Stimulated activated naive CD4-positive, alpha-beta T cell treated with Interleukin-2 at 50 U/mL for 16 hours (primary cell): Measurements from ENCODE around the gene BCAR3.
"Not testable (repeated sequence)": the region's sequence is repeated elsewhere in the genome, so short reads cannot be mapped to it uniquely, and the experiment has no call there.

Experiments used
- DNase-seq: peaks from one replicate; lab custom pipeline; 2025; lab: John Stamatoyannopoulos, UW

BCAR3 gene

GRCh38 chr1:93669369-93669768, 12.3 kb downstream of the BCAR3 start:
- no peak for DNase-seq

DNA sequence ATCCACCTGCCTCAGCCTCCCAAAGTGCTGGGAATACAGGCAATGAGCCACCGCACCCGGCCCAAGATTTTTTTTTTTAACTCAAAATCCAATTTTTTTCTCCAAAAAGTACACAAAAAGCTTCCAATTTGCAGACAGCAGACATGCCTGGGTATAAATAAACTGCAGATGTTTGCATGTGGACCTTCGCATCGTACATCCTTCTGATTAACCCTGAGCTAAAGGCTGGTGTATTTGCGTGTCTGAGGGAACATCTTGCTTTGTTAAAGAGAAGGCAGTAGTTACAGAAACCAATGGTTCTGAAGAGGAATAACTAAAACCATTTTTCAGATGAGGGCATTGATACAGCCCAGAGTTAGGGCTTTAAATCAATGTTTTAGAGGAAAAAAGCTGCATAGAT, 12.7 kb downstream of the BCAR3 start:
- no peak for DNase-seq

GRCh38 chr1:93668121-93668520, 13.5 kb downstream of the BCAR3 start:
- DNase-seq, result no peak

DNA sequence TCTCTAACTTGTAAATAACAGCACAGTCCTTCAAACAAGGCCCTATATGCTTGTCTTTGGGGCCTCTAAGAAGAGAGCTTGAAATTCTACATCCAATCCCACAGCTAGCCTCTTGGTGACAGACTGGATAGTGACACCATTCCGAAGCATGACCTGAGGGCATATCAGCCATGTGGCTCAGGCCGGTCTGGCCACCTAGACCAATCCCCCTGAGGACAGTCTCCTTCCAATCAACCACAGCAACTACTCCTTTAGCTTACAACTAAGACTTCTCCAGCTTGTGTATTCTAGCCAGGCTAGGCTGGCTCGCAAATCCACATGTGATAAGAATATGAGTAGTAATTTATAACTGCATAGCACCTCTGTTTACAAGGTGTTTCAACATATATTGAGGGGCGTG, 14.0 kb downstream of the BCAR3 start:
- no peak for DNase-seq

- DNase-seq, result no peak
Observed at GRCh38 chr1:93666613-93667384, 14.8 kb downstream of the BCAR3 start.

GRCh38 chr1:93665015-93665414, 16.6 kb downstream of the BCAR3 start:
- DNase-seq, result no peak

DNA sequence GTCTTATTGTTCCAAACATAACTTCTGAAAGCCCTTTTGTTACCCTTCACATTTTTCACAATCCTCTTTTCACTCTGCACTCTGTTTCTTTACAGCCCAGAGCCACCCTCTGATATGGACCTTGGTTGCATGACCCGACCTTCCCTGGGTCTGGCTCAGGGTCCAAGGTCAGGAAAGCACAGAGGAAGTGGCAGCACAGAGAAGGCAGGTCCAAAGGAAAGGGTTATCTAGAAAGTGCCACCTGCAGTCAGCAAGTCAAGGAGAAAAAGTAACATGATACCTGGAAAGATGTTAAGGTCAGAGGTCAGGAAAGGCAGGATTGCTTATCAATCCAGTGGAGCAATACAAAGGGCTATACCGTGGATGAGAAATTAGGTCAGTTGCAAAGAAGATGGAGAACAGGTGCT, 18.4 kb downstream of the BCAR3 start:
- DNase-seq, result no peak

- no peak for DNase-seq
Observed at GRCh38 chr1:93662481-93663207, 19.0 kb downstream of the BCAR3 start.

- DNase-seq, result no peak
Observed at GRCh38 chr1:93661829-93662474, 19.7 kb downstream of the BCAR3 start.

DNA sequence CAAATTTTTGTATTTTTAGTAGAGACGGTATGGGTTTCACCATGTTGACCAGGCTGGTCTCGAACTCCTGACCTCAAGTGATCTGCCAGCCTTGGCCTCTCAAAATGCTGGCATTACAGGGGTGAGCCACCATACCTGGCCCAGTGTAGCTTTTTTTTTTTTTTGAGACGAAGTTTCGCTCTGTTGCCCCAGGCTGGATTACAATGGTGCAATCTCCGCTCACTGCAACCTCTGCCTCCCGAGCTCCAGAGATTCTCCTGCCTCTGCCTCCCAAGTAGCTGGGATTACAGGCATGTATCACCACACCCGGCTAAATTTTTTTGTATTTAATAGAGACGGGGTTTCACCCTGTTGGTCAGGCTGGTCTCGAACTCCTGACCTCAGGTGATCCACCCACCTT, 20.3 kb downstream of the BCAR3 start:
- not testable (repeated sequence) for DNase-seq

DNA sequence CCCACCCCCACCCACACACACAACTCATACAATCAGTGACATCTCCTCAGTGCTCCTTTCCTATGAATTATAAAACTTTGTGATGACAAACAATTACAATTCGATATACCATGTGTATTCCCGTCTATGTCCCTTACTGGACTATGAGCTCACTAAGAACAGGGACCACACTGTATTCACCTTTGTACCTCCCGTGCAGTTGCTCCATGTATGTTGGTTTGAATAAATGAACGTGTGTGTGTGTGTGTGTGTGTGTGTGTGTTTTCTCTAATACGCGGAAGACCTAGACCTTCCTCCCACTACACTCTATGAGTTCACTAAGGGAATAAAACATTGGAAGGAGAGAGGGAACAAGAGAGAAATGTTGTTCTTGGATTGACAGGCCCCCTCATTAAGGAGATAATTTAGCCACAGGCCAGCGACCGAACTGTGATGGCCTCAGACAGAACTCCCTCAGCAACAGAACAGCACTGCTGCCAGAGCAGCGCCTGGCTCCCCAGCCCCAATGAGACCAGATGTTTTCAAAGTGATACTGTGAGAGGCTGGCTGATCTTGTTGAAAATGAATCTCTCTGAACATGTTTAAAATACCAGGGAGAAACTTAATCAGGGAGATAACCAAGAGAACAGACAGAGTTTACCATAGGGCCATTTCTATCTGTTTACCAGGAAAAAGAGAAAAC, 21.7 kb downstream of the BCAR3 start:
- DNase-seq, result no peak

DNA sequence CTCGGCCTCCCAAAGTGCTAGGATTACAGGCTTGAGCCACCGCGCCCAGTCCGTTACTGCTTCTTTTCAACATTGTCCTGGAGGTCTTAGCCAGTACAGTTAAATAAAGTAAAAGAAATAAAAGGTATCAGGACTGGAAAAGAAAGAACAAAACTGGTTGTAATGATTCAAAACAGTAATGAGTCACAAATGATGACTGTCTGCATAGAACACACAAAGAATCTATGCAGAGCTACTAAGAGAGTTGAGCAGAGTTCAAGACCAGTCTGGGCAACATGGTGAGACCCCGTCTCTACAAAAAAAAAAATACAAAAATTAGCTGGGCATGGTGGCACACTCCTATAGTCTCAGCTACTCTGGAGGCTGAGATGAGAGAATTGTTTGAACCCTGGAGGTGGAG, 23.4 kb downstream of the BCAR3 start:
- no peak for DNase-seq

DNA sequence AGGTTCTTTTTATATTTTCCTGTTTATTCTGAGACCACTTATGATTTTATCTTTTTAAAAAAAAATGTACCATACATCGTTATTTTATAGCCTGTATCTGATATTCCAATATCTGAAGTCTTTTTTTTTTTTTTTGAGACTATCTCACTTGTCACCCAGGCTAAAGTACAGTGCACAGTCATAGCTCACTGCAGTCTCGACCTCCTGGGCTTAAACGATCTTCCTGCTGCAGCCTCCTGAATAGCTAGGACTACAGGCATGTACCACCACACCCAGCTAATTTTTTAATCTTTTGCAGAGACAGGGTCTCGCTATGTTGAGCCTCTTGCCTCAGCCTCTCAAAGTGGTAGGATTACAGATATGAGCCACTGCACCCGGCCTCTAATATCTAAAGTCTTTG, 25.1 kb downstream of the BCAR3 start:
- no peak for DNase-seq

DNA sequence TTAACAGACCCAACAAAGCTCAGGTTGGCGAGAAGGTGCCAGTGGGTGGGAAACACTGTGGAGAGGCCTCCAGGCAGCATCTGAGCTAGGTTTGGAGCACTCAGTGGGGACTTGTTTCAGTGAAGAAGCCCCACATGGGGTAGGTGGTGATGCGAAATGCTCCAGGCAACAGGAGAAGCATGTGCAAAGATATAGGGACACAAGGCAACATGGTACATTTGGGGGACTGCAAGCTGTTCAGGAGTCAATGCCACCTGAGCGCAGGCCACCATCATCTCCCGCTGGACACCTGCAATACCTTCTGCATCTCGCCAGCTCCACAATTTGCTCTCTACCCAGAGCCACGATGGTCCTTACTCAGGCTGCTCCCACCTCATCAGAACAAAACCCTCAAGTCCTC, 28.0 kb downstream of the BCAR3 start:
- no peak for DNase-seq

DNA sequence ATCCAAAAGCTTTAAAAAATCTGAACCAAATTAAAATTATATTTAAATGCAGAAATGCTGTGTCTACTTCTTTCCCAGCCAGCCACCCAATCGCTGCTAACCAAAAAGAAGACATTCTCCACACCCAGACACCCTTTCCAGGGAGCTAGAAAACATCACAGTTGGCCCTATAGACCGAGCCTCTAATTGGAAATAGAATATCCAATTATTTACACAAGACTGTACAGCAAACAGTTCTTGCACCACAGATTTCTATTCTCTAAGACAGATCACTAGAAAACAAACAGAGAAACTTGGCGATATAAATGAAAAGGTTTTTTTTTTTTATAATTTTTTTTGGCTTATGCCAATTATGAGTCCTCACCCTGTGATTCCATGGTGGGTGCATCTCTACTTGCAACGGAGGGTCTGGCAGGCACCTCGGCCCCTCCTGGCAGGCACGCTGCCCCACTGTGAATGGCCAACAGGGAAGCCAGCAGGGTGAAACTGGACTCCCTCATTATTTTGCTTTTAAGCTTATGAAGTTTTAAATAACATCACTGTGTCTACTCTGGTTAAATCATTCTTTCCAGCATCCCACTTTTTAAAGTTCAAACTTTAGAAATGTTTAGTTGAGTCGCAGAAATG, 29.2 kb downstream of the BCAR3 start:
- DNase-seq, result no peak

- no peak for DNase-seq
Observed at GRCh38 chr1:93651695-93652094, 29.9 kb downstream of the BCAR3 start.

- DNase-seq, result not testable (repeated sequence)
Observed at GRCh38 chr1:93650159-93650558, 31.5 kb downstream of the BCAR3 start.

DNA sequence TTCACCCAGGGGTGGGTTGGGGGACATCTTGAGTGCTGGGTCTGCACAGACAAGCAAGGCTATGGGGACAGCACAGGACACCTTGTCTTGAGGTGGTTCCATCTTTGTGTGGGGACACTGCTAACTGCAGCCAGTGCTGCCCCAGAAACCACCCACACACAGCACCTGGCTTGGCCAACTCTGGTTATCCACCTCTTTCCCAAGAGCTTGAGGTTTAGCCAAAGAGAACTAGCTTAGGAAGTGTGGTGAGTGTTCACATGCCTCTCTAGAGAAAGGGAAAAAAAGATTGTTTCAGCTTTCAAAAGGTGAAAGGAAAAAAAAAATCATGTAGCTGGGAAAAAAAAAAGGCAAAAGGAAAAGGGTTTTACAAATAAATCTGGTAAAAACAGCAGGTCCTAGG, 32.4 kb downstream of the BCAR3 start:
- no peak for DNase-seq

DNA sequence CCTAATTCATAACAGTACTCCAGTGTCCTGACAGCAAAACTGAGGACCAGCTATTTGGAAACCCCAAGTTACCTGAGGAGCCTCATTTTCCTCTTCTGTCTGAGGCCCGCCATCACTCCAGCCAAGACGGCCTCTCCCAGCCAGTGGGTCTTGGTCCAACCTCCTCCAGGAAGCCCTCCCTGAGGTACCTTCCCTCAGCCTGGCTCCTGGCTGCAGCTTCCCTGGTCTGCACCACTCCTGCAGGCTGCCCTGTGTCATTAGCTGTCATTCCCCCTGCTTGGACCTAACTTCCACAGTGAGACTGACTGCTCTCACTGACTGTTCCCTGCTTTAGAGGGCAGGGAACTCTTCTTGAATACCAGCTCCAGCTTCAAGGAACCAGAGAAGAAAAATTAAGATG, 33.0 kb downstream of the BCAR3 start:
- DNase-seq, result no peak

DNA sequence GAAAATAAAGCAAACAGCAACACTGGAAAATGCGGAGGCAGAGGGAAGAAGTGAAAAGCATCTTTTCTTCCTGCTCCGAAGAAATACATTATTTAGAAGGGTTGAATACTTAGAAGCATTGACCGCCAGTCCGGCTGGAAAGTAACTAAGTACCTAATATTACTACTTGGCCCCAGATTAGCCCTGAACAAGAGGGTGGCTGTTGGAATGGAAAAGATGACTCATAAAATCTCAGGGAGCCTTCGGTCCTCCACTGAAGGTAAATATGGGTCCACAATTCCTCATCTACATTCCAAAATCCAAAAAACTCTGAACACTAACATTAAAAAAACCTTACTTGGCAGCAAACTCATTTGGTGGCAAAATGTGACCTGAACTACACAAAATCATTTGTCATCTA, 40.1 kb downstream of the BCAR3 start:
- DNase-seq, result no peak

DNA sequence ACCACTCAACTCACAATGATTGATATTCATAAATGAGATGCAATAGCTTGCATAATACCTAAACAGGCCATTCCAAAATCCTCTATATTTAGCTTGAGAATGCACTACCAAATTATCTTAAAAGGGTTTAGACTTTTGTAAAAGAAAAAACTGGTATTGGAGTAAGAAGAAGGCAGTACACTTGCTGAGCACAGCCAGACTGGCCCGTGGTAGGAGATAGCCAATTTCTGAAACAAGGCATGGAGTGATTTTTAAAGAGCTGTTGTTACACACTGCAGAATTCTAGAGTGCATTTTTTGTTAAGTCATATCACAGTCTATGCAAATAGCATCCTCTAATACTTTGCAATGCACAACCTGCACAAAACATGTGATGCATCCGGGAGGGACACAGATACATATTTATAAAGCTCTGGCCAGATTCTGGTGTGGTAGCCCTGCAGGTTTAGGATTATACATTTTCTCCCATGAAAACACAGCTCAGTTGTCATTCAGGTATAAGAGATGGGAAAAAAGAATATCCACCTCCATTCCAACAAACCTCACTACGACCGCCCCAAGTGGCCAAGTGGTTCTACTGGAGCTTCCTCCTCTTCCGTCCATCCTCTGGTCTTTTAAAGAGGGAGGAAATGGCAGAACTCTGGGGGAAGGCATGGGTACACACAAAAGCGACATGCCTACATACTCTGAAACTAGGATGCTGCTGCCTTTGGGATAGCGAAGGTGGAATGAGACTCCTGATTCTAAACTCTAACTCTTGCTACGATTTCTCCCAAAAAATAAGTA, 40.8 kb downstream of the BCAR3 start:
- DNase-seq, result no peak
